A204.1 (cell line): ENCODE data around the gene FSTL4.
"Not testable (repeated sequence)": the region's sequence is repeated elsewhere in the genome, so short reads cannot be mapped to it uniquely, and the experiment has no call there.

ENCODE experiments used
- FAIRE-seq: peaks from 2 replicates; lab custom pipeline; 2012; peaks lifted over from hg19 to GRCh38; lab: Jason Lieb, UNC

Gene FSTL4

DNA sequence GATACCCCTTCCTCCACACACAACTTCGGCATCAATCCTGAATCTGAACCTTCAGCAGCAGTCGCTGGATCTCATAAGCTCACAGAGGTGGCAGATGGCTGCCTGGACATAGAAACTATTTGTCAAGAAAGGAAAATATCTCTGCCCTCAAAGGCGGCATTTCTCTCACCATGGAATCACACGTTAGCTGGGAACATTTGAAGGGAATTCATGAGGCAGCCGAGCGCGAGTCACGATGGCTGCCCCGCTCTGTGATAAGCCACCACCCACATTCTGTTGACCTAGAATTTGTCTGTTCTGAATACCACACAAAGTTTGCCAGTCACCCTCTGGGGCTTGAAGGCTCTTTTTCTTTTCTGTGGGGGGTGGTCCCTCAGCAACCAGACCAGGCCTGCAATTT is 157.9 kb downstream of the FSTL4 start:
- FAIRE-seq = no peak

DNA sequence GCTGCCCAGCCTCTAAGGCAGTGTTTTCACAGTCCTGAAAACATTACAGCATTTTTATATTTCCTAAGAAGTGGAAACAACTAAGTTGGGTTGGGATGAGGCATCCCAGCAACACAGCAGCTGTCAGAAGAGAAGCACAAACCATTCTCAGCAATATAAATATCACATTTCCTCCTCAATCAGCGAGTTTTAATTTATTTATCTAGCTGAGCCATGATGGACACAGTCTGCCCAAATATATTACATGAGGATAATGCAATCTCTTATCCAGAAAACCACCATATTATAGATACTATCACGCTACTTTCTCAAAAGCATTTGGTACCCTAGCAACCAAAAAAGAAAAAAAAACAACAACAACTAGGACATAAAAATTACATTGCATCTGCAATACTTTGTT is 158.5 kb downstream of the FSTL4 start:
- FAIRE-seq = no peak

DNA sequence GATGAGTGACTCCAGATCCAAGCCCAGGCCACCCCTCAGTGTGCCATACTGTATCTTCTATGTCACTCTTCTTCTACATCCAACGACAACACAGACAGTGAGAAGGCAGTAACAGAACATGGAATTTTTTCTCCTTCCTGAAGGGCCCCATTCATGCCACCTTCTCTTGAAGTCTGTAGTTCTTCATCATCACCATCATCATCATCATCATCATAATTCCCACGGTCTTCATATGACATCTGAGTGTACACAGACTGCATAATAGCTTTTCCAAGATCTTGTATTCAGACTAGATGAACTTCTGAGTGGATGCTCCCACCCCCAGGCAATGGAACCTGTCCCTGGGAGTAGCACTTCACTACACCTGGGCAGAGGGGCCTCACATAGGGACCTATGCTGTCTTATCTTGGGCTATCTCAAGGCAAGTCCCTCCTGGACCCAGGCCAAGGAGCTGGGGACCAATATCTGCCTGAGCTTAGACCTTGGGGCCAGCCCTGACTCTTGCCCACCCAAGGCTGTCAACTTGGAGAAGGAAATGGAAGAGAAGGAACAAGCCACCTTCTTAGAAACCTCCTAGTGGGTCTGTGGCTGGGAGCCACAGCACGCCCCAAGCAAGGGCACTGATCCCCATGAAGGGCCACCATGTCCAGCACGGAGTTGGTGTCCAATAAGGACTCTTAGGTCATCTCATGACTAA is 159.1 kb downstream of the FSTL4 start:
- FAIRE-seq = no peak

DNA sequence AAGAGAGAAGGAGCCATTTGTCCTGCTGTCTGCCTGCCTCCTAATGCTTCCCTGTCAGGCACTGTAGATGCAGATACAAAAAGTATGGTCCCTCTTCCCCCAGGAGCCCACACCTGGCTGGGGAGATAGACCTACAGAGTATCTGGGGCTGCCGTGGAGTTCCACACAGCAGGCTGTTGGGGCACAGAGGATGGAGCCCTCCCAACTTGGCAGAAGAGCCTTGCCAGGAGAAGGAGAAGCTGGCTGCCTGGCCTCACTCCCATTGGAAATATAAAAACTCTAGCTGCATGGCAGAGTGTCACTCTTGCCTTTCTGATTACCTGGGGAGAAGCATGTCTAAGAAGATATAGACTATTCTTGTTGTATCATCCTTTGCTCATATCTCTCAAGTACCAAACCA is 160.4 kb downstream of the FSTL4 start:
- FAIRE-seq = no peak

DNA sequence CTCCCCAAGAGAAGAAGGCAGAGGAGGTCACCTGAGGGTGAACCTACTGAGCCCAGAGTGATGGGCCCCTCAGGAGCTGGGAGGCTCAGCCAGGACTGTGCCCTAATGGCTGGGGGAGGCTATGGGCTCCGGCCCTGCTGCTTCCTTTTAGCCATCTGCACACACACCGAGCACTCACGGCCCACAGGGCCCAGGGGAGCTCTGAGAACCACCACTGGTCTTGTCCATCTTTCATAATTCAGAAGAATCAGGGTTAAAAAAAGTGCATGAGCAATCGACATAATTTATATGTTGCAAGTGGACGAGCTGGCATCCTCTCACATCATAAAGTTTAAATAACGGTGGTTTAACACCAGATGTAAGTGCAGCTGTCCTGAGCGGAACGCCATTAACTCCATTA is 162.1 kb downstream of the FSTL4 start:
- no peak for FAIRE-seq

DNA sequence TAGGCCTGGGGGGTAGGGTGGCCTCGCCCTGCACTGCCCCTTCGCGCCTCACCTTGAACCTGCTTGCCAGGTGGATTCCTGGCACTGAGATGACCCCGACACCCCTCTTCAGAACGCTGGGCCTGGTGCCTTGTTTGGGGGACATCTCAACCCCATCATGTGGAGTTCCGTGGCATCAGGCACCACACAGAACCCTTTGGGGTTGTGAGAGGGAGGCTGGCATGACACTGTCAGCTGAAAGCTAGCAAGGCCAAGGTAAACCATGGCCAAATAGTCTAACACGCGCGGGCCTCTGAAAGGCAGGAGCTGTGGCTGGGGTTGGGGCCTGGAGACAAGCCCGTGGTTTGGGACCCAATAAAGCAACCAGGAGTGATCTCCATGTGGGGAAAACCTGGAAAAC is 163.2 kb downstream of the FSTL4 start:
- FAIRE-seq = no peak

DNA sequence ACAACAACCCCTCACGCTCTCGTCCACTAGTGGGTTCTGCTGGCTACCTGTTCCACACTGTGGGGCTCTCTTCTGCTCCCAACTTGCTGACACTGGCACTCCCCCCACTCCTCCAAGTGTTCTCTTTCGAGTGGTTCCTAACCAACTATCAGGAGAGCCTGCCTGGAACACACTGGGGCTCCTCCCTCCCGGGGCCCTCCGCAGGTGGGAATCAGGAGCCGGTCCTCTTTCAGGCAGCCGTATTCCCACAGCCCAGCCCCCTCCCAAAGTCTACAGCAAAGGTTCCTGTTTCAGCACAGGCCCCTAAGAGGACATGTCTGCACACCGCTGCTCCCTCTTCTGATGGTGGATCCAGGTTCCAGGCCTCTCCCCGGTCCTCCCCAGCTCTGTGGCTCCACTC is 165.9 kb downstream of the FSTL4 start:
- FAIRE-seq = no peak

DNA sequence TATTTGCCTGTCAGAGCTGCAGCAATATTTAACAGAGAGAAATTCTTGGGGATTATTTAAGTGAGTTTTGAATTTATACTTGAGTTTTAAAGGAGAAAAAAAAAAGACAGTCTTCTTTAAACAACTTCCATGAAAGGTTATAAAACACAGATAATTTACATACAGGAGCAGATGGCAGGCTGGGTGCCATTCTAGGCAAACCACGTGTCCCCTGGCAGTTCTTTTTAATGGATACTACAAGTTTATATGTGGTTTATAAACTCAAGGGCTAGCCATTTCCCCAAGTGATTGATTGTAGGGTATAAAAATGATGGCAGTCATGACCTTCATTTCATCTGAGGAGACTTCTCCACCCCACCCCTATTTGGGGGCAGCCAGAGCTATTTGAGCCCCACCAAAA is 166.6 kb downstream of the FSTL4 start:
- FAIRE-seq = no peak

DNA sequence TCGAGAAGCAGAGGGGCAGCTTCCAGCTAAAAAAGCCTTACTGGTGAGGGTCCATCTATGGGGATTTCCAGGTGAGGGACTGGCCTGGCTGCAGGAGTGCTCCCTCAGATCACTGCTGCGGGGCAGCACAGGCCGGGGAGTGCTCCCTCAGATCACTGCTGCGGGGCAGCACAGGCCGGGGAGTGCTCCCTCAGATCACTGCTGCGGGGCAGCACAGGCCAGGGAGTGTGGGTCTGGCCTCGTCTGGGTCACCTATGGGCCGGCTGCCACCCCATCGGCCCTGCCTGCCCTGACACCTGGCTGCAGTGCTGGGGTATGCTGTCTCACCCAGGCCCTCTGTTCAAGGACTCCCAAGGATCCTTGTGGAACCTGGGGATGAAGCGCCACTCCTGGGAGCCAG is 167.1 kb downstream of the FSTL4 start:
- not testable (repeated sequence) for FAIRE-seq

DNA sequence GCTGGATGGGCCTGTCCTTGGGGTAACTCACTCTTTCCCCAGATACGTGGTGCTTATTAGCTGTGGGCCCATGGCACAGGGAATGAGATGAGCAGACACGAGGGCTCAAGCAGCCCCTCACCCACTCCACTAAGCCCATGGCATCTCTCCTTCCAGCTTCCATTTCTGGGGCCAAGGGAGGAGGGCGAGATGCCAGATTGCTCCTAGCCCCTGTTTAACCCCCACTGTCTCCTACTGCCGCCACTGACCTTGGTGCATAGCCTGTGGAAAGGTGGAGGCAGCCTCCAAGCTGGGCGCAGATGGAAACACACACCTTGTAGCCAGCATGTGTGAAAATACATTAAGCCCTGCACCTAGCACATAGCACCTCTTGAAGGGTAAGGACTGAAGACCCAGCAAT is 167.6 kb downstream of the FSTL4 start:
- FAIRE-seq = no peak

DNA sequence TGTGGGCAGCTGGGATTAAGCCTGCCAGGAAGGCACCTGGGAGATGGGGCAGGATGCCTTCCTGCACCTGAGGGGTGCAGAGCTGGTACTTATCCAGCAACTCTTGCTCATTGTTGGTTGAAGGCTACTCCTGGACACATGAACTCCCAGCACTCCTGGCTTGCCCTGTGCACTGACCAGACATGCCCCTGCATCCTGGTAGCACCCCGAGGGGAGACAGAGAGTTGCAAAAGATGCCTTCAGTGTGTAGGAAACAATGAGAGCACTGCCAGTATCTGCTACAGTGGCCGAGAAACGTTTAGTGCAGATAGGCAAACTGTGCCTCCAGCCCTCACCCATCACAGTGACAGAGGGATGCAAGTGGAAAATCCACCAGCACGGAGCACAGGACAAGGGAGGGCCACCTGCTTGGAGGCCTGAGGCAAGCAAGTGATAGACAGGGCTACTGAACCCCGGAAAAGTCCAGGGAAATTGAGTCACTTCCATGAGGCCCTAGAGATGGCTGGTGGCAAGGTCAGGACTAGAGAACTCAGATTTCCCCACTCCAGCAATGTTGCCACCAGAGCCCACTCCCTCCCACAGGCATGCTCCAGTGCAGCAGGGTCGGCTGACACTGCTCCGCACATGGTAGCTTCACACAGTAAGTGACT is 171.1 kb downstream of the FSTL4 start:
- no peak for FAIRE-seq

DNA sequence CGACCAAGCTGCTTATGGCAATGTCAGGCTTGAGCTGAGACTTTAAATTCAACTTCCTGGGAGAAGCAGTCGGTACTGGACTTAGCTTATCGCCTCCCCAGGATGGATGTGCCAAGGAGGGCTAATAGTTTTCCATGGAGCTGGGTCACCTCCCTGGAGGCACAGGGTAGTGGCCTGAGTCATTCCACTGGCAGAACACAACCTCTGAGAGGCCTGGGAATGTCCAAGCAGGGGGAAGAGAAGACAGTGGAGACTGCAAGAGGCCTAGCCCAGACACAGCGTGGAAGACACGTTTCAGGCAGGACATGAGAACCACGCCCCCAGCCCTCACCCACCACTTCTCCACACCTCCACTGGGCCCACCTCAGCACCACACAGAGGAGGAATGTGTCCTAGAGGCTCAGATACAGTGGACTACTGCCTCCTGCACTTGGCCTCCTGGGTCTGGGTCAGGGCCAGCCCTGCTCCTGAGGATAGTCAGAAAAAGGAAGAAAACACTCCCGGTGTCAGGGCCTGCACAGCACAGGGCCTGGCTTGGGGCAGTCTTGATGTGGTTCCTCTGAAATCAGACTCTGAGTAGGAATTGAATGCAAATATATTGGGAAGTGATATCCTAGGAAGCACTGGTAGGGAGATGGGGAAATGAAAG is 171.8 kb downstream of the FSTL4 start:
- FAIRE-seq = no peak

DNA sequence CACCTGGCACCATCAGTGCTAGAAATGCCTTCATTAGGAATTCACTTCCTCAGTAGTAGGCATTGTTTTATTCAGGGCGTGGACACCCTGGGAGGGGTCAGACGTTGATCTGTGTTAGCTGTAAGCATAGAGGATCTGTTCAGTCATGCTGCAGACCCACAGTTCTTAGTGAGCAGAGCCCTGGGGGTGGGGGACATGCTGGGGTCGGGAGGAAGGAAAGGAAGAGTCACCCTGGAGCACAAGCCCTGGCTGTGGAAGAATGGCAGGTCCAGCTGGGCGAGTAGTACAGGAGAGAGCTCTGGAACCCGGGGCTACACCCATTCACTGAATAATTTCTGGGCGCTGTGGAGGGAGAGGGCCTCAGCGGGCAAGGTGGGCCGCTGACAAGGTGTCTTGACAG is 172.5 kb downstream of the FSTL4 start:
- FAIRE-seq = no peak

DNA sequence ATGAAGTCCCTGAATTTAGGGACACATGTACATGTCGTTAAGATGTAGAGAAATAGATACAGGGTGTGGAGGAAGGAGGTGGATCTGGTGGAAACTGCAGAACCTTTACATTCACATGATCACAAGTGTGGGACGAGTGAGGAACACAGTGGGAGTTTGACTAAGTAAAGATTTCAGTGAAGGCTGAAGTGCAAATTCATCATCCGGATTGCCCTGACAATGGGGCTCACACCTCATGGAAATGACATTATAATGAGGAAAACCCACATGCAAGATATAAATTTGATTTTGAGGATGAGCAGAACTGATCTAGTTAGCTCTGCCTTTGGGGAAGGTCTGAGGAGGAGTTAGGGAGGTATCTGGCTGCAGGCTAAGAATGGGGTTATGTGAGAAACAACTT is 173.9 kb downstream of the FSTL4 start:
- no peak for FAIRE-seq

DNA sequence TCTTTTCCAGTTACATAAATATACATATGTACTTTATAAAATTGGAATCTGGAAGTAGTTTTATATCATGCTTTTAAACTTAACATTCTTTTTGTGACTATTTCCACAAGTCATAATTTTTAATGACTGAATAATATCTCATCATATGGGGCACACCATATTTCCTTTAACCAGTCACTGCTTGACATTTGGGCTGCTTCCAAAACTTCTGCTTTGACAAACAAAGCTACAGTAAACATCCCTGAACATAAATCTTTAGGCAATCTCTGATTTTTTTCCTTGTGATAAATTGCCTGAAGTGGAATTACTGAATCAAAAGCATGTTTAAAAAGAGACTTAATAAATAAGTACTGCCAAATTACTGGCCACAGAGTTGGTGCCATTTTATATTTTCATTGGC is 178.0 kb downstream of the FSTL4 start:
- no peak for FAIRE-seq

DNA sequence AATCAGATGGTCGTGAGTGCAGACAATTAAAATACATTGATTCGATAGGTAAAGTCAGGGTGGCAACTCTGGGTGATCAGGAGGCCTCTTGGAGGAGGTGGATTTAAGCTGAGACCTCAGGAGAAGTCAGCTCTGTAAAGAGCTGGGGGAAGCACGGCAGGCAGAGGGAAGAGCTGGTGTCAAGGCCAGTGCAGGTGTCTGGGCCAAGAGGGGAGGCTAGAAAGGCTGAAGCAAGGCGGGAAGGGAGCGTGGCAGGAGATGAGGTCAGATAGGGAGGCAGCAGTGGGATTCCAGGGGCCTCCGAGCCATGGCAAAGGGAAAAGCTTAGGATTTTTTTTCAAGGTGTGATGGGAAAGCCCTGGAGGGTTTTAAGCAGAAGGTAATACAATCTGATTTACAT is 178.7 kb downstream of the FSTL4 start:
- no peak for FAIRE-seq

DNA sequence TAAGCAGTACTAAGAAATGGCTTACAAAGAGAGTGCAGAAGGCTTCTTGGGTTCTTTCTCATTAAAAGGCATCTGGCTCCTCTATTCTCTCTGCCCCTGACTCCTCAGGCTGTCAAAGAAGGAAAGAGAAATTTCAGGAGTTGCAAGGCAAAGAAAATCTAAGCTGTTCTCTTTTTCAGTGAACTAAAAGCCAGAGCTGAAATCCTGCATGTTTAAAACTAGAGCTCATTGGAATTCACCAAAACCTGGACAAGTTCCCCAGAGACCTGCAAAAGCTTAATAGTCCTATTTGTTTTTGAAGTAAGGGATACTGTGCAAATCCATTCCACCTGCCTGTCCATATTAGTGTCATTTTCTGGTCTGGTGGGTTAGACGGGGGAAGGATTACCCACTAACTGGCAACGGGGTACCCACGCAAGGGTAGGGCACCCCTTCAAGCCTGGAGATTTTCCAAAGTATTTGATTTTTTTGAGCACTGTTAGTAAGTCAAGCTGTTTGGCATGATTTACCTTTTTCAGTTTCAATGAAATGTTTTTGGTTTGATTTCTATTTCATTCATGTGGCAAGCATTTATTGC is 179.3 kb downstream of the FSTL4 start:
- FAIRE-seq = no peak

DNA sequence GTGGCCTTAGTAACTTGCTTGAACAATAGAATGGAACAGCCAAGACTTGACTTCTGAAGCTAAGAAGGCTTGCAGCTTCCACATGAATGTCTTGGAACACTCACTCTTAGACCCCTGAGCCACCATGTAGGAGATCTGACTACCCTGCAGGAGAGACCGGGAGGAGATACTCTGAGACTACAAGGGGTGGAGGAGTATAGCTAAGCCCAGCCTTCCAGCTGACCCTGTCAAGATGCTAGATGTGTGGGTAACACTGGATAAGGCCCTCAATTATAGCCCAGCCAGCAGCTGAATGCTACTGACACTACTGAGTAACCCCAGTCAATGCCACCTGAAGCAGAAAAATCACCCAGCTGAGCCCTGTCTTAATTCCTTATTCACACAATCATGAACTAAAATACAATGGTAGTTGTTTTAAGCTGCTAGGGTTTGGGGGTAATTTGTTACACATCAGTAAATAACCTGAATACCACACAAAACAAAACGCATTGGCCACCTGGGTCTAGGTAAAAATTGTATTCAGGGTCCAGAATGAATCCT is 180.9 kb downstream of the FSTL4 start:
- no peak for FAIRE-seq

DNA sequence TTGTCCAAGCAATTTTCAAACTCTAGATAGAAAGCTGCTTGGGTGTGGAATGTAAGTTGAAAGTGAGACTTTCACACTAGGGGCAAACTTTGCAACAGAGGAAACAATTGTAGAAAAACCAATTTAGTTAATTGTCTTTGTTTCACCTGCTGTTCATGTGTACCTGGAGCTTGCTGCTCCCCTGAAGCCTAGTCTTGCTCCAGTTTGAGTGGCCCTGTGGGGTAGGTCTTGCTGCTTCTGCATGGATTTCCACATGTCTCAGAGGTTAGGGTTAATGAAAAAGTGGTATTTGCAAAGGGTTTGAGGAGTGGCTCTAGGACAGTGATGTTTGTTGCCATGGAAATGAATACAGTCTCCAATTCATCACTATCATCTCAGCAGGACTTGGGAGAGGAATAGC is 182.2 kb downstream of the FSTL4 start:
- no peak for FAIRE-seq

DNA sequence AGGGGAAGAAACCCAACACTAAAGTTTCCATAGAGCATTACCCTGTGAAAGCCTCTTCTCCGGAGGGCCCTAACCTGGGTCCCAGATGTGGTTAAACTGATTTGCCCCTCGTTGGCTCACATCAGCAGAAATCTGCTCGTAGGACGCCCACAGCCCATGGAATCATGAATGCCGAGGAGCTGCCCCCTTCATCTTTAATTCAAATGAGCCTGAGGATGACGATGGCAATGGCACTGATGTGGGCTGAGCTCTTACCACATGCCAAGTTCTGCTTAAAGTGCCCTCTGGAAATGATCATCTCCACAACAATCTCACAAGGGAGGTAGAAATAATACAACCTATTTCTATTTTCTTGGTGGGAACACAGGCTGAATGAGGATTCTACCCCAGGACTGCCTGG is 183.3 kb downstream of the FSTL4 start:
- FAIRE-seq = no peak

DNA sequence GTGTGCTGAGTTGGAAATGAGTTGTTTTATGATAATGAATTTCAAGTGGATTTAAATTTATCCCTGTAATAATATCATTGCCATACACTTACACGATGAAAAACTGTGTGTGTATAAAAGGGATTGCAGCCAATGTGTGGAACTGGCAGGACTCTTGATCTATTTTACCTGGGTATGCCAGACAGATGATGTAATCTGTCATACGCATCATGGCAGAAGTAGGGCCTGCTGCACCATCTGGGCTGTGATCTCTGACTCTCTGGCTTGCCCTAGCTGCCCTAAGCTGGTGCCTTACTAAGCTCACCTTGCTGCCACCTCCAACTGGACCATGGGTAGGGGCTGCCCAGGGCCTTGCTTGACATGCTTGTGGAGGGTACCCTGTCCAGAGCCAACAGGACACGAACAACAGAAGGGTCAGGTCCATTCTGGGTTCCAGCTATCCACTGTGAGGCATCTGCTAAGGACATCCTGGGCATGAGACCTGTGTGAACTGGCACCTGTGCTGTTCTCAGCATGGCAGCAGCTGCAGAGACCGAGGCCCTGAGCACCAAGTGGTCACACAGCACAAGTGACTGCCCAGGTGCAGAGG is 184.2 kb downstream of the FSTL4 start:
- no peak for FAIRE-seq

DNA sequence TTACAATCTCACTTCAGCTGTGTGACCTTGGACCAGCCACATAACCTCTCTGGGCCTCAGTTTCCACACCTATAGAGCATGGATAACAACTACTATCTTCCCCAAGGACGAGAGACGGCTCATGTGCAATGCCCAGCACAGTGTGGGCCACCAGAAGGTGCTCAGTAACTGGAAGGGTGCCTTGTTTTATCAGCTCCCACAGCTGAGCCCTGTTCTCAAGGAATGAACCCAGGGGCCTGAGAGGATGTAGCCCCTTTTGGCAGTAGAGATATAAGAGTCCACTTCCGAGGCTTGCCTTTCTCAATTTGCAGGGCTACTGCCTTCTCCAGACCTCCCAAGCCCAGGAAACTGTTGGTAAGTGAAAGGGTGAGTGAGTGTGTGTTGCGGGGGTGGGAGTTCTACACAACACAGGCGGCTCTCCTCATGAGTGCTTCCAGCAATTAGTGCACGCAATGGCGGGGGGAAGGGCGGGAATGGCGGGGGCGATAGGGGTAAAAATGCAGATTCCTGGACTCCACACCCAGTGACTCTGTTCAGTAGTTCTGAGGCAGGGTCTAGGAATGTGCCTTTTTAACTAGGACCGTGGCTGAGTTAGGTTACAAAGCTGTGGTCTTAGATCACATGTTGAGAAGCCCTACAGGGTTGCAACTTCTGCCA is 185.1 kb downstream of the FSTL4 start:
- FAIRE-seq = no peak
